ENCODE data around the gene PLEKHG2.

PLEKHG2 gene

DNA sequence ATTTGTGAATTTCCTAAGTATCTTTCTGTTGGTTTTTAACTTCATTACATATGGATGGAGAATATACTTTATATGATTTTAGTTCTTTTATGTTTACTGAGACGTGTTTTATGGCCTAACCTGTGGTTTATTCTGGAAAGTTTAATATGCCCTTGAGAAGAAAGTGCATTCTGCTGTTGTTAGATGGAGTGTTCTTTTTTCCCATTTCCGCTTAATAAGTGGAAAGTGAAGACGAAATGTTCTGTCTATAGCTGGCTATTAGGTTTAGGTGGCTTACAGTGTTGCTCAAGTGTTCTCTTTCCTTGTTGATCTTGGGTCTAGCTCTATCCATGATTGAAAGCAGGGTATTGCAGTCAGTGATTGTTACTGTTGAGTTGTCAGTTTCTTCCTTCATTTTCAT lies 50.9 kb downstream of the PLEKHG2 start:
- no peak for TF ChIP-seq CTCF (IDR thresholded peaks at IDR 0.05; ENCODE audit: borderline replicate concordance, control extremely low read depth, extremely low read depth, insufficient read depth, missing control alignments)
- in situ Hi-C loops (cut with MboI; ENCODE audit: low sequenced_read_pairs, unreplicated experiment): no loop called here
- no peak for DNase-seq (ENCODE audit: low spot score)

GRCh38 chr19:39465956-39466747 lies 53.7 kb downstream of the PLEKHG2 start:
- no peak for TF ChIP-seq CTCF (IDR thresholded peaks at IDR 0.05; ENCODE audit: borderline replicate concordance, control extremely low read depth, extremely low read depth, insufficient read depth, missing control alignments)
- in situ Hi-C loops (cut with MboI; ENCODE audit: low sequenced_read_pairs, unreplicated experiment): no loop called here
- DNase-seq (ENCODE audit: low spot score): no peak

DNA sequence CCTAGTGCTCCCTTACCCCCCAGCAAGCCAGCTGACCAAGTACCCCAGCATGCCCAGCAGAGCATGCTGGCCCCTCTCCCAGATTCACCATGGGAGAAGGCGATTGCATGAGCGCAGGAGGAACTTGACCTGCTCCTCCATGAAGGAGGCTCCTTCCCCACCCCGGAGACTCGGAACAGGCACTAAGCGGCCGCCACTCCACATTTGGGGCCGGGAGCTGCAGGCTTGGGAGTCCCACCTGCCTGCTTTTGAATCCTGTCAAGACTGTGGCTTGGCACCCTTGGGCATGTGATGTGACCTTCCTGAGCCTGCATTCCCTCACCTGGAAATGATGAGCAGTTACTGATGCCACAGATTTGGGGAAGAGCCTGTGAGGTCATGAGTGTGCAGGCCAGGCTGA lies 55.5 kb downstream of the PLEKHG2 start:
- in situ Hi-C loops (cut with MboI; ENCODE audit: low sequenced_read_pairs, unreplicated experiment): no loop called here
- TF ChIP-seq CTCF (IDR thresholded peaks at IDR 0.05; ENCODE audit: borderline replicate concordance, control extremely low read depth, extremely low read depth, insufficient read depth, missing control alignments): no peak
- no peak for DNase-seq (ENCODE audit: low spot score)

- DNase-seq (ENCODE audit: low spot score): no peak
- TF ChIP-seq CTCF (IDR thresholded peaks at IDR 0.05; ENCODE audit: borderline replicate concordance, control extremely low read depth, extremely low read depth, insufficient read depth, missing control alignments): no peak
- in situ Hi-C loops (cut with MboI; ENCODE audit: low sequenced_read_pairs, unreplicated experiment): no loop called here
Measured at GRCh38 chr19:39469036-39469435, 56.6 kb downstream of the PLEKHG2 start.

- no peak for DNase-seq (ENCODE audit: low spot score)
- in situ Hi-C loops (cut with MboI; ENCODE audit: low sequenced_read_pairs, unreplicated experiment): no loop called here
- no peak for TF ChIP-seq CTCF (IDR thresholded peaks at IDR 0.05; ENCODE audit: borderline replicate concordance, control extremely low read depth, extremely low read depth, insufficient read depth, missing control alignments)
Measured at GRCh38 chr19:39469567-39469966, 57.1 kb downstream of the PLEKHG2 start.

DNA sequence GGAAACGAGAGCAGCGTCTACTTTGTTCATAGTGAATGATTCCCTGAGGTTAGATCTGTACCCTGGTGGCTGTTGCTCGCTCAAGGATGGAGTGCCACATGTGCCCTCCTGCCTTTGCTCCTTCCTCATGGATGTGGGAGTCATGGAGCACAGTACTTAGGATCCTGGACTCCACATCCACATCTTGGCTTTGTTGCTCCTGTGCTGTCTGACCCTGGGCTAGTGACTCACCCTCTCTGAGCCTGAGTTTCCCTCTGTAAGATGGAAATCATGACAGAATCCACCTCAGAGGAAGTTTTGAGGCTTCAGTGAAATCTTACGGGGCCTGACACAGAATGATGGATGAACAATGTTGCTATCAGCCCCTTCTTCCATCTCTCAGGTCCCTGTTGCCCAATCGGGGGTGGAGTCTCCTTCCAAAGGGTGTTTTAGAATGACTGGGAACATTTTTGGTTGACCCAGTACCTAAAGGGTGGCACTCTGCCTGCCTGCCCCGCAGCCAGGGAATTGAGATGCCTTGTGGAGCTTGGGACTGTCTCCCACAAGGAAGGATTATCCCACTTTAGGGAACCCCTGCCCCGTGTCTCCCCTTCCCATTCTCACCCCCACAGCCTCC lies 58.4 kb downstream of the PLEKHG2 start:
- in situ Hi-C loops (cut with MboI; ENCODE audit: low sequenced_read_pairs, unreplicated experiment): no loop called here

More for the DNA sequence above, 58.4 kb downstream of the PLEKHG2 start:
- DNase-seq (ENCODE audit: low spot score): no peak
- no peak for TF ChIP-seq CTCF (IDR thresholded peaks at IDR 0.05; ENCODE audit: borderline replicate concordance, control extremely low read depth, extremely low read depth, insufficient read depth, missing control alignments)
